ENCODE data around the gene RASA3.

Gene RASA3

DNA sequence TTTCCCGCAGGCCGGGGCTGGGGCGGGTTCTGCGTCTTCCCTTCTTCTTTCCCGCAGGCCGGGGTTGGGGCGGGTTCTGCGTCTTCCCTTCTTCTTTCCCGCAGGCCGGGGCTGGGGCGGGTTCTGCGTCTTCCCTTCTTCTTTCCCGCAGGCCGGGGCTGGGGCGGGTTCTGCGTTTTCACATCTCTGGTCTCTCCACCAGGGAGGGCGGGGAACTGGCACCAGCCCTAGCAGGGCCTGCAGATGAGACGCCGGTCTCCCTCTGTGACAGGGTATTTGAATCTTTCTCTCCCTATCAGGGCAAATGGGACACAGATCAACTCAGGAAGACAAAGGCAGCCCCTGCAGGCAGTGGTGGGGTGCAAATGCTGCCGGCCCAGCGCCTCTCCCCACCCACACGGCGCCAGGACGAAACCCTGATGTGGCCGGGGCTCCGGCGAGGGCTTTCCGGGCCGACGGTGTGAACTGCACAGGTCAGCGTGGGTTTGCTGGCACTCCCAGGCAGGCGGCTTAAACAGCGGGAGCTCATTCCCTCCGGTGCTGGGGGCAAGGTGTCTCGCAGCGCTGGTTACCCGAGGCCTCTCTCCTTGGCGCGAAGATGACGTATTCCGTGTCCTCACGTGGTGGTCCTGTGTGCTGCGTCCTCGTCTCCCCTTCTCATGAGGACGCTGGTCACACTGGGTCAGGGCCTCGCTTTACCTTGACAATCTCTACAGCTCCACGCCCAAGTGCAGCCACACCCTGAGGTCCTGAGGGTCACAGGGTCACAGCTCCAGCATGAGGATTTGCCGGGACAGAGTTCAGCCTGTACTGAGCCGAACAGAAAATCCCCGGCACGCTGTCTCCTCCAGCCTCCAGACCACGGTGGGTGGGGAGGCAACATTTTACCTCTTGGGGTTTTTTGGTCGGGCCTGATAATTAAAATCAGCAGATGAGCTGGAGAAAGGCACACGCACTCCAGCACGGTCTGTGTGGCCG, 157.8 kb downstream of the RASA3 start:
- DNase-seq, result no peak

DNA sequence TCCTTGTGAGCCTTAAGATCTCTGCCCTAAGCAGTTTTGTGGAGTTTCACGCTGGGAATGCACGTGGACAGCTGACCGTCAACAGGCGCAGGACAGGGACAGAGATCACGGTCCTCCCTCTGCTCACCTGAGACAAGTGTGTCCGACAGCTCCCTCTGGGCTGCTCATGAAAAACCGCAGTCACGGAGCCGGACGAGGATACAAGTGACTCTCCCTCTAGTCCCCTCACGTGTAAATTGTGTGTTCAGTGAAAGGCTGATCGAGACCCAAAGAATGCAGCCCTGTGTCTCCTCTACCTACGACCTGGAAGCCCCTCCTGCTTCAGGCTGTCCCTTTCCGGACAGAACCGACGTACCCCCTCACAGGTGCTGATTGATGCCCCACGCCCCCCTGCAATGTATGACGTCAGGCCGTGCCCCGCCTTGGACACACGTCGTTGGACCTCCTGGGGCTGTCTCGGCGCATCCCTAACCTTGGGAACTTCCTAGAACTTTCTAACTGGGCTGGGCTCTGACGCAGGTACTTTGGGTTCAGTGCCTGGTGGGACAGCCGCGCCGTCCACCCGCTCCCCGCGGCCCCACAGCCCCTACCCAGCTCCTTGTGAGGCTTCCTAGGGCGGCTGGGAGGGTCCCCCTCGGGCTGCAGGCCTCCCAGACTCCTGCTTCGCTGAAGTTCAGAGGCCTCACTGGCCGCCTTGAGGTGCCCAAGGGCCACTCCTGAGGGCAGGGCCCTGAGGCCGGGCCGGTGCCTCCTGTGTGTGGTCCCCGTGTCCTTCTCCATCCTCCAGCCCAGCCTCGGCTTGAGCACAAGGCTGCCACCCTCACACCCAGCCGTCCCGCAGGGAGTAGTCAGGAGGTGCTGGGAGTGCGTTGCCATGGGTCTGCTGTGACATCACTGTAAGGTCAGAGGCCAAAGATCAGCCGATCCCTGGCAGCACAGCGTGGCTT, 158.9 kb downstream of the RASA3 start, which contains the start of gene C13orf46:
TSS of gene C13orf46 (minus strand) at position 859 of the 947 bp plus-strand sequence. CDS start at position 780, 79 bp downstream.
- DNase-seq, result no peak

DNA sequence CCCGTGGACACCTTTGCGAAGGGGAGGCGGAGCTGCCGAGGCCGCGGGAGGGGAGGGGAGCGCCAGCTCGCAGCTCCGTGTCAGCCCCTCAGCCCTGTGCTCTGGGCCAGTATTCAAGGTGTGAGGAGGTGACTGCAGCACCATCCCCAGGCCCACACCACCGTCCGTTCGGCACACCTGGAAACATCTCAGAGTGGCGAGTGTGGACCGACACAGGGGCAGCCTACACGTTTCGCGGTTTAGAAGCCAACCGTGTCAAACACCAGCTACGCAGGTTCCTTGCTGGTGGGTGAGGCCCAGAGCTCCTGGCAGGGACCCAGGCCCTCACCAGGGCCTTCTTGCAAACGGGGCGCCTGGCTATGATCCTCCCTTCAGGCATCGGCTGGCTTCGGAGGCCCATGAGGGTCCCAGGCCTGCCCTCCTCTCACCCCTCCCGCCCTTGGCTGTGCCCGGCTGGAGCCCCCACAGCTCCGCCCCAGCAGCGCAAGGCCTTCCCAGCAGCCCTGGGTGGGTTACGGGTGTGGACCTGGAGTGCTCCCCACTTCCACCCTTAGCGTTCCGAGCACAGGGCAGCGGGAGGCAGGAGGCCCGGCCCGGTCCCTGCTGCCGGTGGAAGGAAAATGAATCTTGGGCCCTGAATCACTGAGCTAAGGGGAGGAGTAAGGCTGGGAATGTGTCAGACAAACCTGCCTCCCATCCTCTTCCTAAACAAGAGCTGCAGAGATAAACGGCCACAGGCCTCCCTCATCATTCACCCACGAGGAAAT, 159.8 kb downstream of the RASA3 start:
- DNase-seq, result no peak

DNA sequence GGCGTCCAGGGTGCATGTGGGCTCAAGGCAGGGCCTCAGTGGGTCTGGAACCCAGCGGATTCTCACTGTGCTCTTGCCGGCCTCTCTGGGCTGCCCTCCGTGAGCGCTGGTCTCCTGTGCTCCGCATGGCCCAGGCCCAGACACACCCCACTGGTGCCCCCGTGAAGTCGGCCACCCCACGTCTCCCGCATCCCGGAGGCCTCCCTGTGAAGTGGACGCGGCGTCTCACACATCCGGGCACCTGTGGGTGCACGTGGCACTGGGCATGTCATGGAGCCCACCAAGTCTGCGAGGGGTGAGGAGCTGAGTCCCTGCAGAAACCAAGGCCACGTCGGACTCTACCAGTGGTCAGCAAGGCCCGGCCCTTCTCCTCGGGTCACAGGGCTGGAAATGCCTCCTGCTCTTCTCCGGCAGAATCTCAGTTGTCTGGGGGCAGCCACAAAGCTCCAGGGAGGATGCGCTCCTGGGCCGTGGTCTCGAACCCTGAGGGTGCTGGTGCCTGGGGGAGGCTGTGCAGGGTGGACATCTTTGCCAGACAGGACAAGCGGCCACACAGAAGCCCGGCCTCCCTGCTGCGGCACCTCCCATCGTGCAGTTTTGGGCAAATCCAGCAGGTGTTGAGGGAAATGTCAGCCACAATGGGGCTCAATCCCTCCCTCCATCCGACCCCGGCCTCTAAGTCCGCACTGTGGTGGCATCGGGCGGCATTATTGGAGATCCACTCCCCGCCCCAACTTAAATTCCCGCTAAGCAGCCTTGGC, 160.8 kb downstream of the RASA3 start:
- no peak for DNase-seq

DNA sequence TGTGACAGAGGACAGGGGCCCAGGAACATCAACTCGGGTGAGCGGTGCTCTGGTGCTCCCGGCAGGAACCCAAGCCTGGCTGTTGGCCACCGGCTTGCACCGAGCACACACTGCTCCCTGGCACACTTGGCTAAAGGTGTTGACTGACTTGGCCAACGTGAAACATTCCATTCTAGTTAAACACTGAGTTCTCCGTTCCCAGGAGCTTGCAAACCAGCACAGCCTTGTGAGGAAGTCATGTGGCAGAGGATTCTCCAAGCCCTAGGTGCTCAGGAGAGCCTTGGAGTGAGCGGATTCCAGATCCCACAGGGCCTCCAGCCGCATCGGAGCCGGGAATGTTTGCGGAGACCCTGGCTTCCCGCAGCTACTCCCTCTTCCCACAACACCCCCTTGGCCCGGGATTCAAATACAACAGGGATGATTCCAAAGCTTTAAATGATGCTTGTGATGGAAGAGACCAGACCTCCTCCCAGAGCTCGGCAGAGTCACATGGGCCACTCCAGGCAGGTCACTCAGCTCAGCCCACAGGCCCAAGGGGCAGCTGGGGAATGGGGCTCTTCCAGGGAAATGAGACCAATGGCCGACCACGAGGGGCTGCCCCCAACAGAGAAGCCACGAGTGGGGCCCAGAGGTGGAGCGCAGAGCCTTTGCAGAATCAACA, 161.5 kb downstream of the RASA3 start:
- DNase-seq, result no peak

DNA sequence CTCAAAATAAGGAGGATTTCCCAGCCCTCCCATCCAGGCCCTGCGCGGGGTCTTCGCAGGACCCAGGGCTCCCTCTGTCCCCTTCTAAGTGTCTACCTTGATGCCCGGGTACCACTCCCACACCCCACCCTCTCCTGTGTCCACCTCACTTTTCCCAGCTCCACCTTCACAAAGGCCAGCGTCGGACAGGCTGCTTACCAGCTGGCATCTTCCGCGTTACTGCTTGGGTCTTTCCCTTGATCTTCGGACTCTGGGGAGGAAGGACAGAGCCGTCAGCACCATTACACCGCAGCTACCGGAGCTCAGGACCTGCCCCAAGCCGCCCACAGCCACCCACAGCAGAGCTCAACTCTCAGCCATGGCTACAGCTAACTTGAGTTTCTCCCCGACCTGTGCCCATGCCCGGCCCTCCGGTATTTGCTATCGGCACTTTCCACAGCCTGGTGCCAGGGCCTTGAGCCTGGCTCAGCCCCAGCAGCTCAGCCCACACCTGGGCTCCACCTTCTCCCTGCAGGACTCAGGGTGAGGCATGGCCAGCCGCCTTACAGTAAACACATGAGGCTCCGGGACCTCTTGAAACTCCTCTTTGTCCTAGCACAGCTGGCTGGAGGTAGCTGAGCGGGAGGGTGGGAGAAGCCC, 162.3 kb downstream of the RASA3 start:
- no peak for DNase-seq

DNA sequence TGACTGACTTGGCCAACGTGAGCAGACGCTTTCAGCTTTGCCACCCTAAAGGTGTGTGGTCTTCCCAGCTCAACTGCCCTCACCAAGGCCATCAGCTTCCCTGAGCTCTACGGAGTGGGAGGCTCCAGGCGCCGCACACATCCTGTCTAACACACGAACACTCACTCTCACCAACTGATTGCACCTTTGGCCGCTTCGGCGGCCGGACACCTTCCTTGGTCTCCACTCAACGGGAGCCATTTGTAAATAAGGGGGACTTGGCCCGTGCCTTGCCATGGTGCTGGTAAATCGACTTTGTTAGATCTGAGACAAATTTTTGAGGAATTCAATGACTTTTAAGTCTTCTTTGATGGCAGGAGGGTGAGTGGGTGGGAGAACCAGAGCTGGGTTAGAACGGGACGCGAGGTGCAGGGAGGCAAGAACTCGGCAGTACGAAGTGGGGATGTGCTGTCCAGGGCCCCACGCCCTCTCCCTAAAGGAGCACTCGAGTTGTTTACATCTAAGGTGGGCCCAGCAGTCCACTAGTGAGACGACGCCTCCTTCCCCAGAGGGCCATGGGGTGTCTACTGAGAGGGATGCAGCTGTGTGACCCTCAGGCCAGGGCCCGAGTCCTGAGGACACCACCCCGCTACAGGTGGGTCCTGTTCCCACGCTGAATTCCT, 163.0 kb downstream of the RASA3 start:
- DNase-seq, result no peak

DNA sequence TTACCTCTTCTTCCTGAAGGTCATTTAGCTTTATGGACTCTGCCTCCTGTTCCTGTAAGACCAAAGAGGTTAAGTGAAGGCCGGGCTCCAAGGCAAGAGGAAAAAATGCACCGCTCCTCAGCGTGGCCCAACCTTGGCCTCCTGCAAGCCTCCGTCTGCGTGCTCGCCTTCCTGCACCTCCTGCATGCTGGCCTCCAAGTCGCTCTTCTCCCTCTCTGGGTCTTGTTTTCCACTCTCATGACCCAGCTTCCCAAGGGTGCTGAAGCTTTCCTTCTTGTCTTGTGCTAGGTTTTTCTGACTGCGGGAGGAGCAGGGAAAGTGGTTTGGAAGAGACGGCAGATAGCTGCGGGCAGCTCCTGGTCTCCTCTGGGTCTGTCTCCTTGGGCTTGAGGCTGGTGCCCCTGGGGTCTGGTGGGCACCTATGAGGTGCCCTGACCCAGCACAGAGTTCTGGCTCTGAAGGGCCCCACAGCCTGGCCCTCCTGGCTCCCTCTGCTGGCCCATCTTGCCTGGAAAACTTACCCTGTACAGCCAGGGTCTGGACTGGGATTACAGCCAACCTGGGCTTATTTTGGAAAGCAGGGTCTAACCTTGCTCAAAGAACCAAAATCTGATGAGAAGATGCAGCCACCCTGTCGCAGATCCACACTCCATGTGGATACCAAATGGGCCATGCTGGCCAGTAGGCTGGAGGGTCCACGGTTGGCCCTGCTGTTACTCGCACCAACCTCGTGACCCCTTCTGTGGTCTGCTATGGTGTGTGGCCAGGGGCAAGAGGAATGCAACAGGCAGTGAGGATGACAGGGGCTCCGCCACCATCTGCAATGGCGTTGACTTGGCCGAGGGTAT, 163.7 kb downstream of the RASA3 start:
- DNase-seq, result no peak

DNA sequence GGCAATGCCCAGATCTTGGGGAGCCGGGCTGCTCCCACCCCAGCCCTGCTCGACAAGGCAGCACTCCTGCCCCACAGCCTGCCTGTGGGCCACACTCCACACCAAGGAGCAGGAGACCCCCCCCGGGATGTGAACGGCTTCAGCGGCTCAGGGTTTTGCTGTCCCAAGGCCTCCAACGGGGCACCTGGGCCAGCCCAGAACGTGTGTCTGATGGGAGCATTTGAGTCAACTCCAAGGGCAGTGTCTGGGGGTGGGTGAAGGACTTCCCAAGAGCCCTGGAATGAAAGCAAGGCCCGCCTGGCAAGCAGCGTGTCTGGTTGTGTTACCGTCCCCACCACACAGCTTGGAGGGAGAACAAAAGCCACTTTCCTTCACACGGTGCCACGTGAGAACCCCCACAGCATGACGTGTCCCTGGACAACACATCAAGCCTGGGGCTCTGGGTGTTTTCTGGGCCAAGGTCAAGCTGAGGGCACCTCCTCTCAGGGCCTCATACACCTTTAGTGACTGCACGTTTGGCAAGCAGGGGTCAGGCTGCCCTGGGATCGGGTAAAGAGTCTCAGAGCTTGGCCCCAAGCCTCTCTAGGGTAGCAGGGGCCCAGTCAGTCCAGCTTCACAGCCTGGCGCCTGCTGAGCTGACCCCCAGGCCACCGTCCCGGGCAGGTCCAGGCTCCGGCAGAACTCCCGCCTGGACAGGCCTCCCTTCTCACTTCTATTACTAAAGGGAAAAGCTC, 164.5 kb downstream of the RASA3 start:
- no peak for DNase-seq

DNA sequence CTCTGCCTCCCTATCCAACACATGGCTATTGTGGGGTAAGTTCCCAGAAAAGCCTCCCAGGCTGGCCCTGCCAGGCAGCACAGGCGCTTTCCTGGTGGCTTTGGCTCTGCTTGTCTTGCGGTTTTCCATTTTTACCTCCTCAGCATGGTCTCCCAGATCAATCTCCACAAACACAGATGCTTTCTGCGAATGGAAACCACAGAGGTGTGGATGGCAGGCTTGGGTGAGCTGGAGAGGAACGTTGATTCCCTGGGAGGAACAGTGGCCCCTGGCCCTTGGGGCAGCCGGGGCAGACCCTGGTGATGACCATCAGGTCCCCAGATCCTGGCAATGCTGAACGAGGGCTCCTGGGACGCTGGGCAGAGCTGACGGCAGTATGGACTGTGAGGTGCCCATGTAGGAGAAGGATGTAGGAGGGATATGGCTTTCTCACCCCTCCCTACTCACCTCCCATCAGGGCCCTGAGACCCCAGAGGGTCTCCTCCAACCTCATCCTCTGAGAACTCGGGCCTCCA, 165.2 kb downstream of the RASA3 start:
- no peak for DNase-seq

DNA sequence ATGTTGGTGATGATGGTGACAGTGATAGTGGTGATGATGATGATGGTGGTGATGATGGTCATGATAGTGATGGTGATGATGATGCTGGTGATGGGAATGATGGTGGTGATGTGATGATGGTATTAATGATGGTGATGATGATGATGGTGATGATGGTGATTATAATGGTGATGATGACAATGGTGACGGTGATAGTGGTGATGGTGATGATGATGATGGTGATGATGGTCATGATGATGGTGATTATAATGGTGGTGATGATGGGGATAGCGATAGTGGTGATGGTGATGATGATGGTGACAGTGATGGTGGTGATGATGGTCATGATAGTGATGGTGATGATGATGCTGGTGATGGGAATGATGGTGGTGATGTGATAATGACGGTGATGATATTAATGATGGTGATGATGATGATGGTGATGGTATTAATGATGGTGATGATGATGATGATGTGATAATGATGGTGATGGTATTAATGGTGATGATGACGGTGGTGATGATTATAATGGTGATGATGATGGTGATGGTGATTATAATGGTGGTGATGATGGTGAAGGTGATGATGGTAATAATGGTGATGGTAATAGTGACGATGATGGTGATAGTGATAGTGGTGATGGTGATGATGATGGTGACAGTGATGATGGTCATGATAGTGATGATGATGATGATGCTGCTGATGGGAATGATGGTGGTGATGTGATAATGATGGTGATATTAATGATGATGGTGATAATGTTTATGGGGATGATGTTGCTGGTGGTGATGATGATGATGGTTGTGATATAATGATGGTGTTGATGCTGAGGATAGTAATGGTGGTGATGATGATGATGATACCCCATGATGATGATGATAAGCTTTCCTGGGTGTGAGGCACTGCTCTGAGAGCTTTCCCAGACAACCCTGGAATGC, 166.2 kb downstream of the RASA3 start:
- DNase-seq, result no peak

DNA sequence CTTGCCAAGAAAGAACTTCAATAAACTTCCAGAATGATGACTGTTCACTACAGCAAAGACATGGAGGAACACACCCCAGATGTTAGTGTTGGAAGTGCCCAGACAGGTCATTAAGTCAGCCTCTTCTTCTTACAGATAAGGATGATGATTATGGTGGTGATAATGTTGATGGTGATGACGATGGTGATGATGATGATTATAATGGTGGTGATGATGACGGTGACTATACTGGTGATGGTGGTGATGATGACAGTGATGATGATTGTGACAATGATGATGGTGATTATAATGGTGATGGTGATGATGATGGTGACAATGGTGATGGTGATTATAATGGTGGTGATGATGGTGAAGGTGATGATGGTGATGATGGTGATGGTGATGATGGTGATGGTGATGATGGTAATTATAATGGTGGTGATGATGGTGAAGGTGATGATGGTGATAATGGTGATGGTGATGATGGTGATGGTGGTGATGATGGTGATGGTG, 167.0 kb downstream of the RASA3 start:
- no peak for DNase-seq

DNA sequence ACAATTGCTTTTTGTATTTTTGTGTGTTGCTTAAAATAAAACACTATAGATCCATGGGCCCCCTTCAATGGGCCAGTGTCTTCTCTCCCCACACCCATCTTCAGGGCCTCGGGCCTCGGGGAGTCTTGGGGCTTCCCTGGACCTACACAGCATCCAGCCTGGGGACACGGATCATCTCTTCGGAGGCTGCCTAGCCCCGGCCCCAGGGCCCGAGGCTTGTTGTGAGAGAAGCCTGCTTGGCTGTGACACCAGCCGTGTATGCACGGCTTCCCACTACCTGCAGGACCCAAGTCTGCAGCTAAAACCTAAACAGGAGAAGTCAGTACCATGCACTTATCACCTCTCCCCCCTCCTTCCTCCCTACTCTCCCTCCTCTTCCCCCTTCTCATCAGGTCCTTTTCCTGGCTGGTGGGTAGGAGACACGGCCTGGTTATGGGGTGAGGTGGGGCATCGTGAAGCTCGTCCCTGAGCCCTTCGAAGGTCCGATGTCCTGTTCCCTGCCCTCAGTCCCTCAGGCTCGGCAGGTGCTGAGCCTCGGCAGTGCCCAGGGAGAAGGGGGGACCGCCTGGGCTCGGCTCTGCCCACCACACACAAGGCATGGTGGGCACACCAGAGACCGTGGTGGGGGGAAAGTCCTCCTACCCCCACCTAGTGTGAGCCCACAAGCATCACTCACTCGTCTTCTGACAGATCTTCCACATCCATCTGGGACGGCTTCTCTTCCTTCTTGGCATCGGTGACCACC, 168.0 kb downstream of the RASA3 start:
- DNase-seq, result no peak

DNA sequence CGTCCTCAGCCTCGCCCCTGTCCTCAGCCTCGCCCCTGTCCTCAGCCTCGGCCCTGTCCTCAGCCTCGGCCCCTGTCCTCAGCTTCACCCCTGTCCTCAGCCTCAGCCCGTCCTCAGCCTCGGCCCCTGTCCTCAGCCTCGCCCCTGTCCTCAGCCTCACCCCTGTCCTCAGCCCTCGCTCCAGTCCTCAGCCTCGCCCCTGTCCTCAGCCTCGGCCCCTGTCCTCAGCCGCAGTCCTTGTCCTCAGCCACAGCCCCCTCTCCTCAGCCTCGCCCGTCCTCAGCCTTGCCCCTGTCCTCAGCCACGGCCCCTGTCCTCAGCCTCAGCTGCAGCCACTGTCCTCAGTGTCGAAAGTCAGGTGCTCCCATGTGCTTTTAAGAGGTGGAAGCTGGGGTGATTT, 169.0 kb downstream of the RASA3 start:
- no peak for DNase-seq

DNA sequence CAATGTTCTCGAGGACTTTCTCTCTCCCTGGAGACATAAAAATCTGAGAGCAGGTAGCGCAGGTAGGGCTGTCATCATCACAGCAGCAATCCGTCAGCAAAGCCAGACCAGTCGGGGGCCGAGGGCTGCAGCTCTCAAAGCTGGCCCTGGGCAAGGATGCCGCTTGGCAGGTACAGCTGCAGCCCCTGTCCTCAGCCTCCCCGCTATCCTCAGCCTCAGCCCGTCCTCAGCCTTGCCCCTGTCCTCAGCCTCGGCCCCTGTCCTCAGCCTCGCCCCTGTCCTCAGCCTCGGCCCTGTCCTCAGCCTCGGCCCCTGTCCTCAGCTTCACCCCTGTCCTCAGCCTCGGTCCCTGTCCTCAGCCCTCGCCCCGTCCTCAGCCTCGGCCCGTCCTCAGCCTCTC, 169.4 kb downstream of the RASA3 start:
- DNase-seq, result no peak

DNA sequence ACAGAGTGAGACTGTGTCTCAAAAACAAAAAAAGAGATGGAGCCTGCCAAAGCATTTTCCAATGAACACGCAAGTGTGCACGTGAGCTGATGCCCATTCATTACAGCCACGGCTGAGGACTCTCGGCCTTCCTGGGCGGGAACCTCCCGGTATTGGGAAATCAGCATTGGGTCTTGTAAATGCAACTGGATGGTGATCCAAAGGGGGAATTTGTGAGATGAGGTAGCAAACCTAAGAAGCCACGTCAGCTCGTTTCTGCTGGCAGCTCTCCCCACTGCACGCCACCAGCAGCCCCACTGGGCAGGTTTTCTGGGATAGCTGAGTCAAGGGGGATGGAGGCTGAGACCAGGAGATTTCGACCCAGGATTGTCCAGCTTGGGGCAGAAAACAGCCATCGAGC, 170.0 kb downstream of the RASA3 start:
- no peak for DNase-seq
